Left cardiac atrium (tissue), 4 donors: ENCODE data around the gene ARSG. TPM values are rescaled to one million over a fixed set of nuclear protein-coding genes. Genes with fewer than 3 reads are reported as not detected.

ENCODE experiments used
- ATAC-seq, 2 donors: fragments of 200-7000 bp; cut with Tn5 transposase; one replicate each; pipeline ENCODE4 v1.9.1; 2020; ENCODE audit warnings: mild to moderate bottlenecking in 2 of 2, moderate library complexity in 2 of 2
- DNase-seq: peaks from one replicate; pipeline ENCODE4 v3.0.0-alpha.2; 2020
- intact Hi-C, 2 donors: fragments of 100-400 bp; cut with DNase I; formaldehyde crosslinking; loops; one replicate each; pipeline versions ENCODE4 v1.14.1 to v1.15.1; 2022 to 2023
- total RNA-seq, 2 donors: library from RNA; stranded (reverse); fragmentation: NEBNext Ultra II Directional; extraction: Animal tissue kit (Norgen Biotek cat#: 25700); gene quantifications; one replicate each; pipeline ENCODE4 v1.2.1, GENCODE V29; 2021
- donor health status: DM: no; HTN: yes; CAD: no.
- donor health status: DM: no; HTN: yes; CAD: no; lungs with severe emphysema.
- donor health status: DM: yes; HTN: yes; CAD: no.
- donor health status: Dilated cardiomyopathy.

ARSG gene
- total RNA-seq, 2 donors from 2014 or later, result 5.9 to 6.9 TPM

- intact Hi-C loops, result no loop called here
Measured at GRCh38 chr17:68452724-68453290, 161.5 kb downstream of the ARSG start.

GRCh38 chr17:68453991-68454665, 162.8 kb downstream of the ARSG start:
- DNase-seq (no peak), ATAC-seq (no peak)
- intact Hi-C loops, result no loop called here

More at GRCh38 chr17:68452724-68453290, 161.5 kb downstream of the ARSG start:
- DNase-seq (no peak), ATAC-seq (no peak)

DNA sequence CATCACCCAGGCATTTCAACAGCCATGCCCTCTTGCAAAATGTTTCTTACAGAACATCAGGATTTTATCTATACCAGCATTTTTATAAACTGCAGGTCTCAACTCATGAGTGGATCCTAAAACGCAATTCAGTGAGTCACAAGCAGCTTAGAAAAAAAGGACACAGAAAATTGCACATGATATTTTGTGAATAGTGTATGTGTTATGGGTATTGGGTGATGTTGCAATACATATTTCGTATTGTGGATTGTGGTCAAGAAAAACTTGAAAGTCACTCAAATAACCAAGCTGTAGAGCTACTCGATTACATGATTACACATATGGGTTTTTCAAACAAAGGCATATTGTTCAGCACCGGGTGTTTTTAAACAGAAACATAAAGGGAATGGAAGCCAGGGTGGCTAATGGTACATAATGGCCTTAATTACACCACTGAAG, 164.6 kb downstream of the ARSG start:
- DNase-seq, result no peak
- no peak for ATAC-seq

GRCh38 chr17:68456339-68457167, 165.3 kb downstream of the ARSG start:
- ATAC-seq (peak; percentile 76 to 83), DNase-seq (peak; percentile 85)
- intact Hi-C loops, result no loop called here

More for the DNA sequence above, 164.6 kb downstream of the ARSG start:
- intact Hi-C loops, result no loop called here

DNA sequence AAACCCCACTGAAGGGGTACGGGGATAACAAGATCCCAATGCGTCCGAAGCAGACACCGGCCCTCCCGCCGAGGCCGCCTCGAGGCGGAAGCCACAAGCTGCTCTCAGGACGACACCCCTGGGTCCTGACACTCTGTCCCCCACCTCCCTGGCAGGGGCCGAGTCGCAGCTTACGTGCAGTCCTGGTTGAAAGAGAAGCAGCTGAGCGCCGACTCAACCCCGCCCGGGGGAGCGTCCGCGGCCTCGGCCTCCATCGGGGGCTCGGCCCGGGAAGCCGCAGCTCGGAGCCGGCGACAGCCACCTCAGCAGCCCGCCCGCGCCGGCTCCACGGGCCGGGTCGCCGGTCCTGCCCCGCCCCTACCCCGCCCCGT, 165.9 kb downstream of the ARSG start, which contains the start of gene WIPI1:
WIPI1 (minus strand) TSS at position 329 of the 371 bp plus-strand sequence; CDS start at position 254, 75 bp downstream.
- no peak for DNase-seq
- ATAC-seq, result no peak
- intact Hi-C loops, result no loop called here

- intact Hi-C loops, result no loop called here
- peak; percentile 99 for DNase-seq
- ATAC-seq, result peak; percentile 91 to 92
Measured at GRCh38 chr17:68457539-68458259, 166.4 kb downstream of the ARSG start.

DNA sequence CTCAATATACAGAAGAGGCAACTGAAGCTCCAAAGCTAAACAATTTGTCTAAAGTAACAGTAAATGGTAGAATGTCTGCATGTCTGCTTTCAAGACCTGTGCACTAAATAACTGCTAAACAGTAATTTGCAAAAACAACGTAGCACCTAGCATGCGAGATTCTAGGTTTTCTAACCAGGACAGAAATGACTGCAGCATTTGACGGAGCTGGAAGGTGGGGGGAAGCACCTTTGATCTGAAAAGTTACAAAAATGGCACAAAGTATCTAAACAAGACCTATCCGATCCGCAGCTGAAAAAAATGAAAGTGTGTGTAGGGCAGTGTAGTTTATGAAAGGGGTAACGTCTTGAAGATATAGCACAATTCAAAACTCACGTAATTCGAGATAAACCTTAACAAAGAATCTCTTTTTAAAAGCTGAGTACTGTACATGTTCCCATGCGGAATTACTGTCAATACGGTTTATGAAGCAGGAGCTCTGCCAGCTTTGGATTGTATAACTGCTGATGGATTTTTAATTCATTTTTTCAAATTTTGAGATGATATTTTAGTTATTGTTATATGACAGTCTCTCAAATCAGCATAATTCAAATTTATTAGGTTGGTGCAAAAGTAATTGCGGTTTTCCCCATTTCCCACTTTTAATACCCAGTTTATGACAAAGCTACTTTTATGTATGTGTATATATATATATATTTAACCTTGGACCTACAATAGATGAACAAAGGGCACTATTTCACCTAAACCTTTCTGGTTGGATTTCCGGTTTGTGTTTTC, 167.2 kb downstream of the ARSG start:
- intact Hi-C loops, result no loop called here
- no peak for ATAC-seq
- no peak for DNase-seq

GRCh38 chr17:68459037-68459639, 167.8 kb downstream of the ARSG start:
- intact Hi-C loops, result no loop called here
- DNase-seq (no peak), ATAC-seq (no peak)

DNA sequence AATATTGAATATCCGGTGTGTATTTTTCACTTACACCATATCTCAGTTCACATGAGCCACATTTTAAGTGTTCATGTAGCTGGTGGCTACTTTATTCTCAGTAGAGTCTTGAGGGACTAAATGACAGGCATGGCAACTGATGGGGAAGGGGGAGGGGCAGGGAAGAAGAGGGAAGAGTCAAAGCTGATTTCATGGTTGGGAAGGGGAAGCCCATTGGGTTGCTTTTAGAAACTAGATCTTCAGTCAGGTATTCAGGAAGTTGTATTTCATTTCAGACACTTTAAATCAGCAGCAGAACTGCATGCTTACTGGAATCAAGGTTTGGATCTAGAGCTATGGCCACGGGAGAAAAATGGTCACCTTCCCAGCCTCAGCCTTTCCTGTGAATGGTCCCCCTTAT, 168.9 kb downstream of the ARSG start:
- intact Hi-C loops, result loop anchor here in 1 of 2 donors (10.0 kb wide), 2 partner anchors 285 to 495 kb away; no protein-coding TSS in a partner anchor
- DNase-seq (no peak), ATAC-seq (no peak)

DNA sequence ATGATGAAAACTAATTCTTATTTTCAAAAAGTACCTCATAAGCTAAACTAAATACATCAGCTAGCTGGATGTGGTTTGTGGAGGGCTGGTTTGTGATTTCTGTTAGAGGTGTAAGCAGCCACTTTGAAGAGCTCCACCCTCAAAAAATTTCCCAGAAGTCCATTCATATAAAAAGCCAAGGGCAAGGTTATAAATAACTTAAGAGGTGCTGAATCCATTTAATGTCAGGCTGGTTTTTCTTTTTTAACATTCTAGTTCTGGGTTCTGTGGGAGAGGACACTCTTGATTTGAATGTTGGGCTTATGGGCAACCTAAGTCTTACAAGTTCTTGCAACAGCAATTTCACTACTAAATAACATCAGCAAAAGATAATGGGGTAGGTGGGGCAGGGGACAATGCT, 169.4 kb downstream of the ARSG start:
- DNase-seq, result no peak
- no peak for ATAC-seq
- intact Hi-C loops, result loop anchor here in 1 of 2 donors (10.0 kb wide), 2 partner anchors 286 to 496 kb away; no protein-coding TSS in a partner anchor

DNA sequence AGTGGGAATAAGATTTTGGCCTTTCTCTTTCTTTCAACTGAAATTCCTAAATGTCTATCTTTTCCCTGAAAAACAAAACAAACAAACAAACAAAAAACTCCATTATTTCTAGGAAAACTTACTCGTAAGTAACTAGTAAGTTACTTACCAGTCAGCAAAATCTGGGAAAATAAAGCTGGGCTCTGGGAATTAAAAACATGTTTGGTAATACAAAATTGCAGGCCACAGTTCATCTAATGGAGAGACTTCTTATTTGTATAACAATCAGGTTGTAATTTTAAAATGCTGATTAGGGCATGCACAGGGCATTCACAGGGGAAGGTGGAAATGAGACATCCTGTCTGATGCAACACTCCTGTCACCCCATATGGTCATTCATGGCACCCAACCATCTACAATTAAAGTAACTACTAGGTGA, 169.8 kb downstream of the ARSG start:
- ATAC-seq, result no peak
- intact Hi-C loops, result loop anchor here in 1 of 2 donors (10.0 kb wide), 2 partner anchors 286 to 496 kb away; no protein-coding TSS in a partner anchor
- DNase-seq, result no peak

GRCh38 chr17:68461589-68461988, 170.3 kb downstream of the ARSG start:
- peak; percentile 58 for DNase-seq
- ATAC-seq, result no peak

GRCh38 chr17:68462381-68463210, 171.3 kb downstream of the ARSG start:
- DNase-seq, result peak; percentile 74
- intact Hi-C loops, result loop anchor here in 1 of 2 donors (2.0 to 10.0 kb wide), 3 partner anchors 200 to 498 kb away; no protein-coding TSS in a partner anchor
- peak; percentile 83 for ATAC-seq

More at GRCh38 chr17:68461589-68461988, 170.3 kb downstream of the ARSG start:
- intact Hi-C loops, result loop anchor here in 1 of 2 donors (10.0 kb wide), 2 partner anchors 287 to 497 kb away; no protein-coding TSS in a partner anchor

GRCh38 chr17:68463211-68464019, 172.1 kb downstream of the ARSG start:
- DNase-seq (no peak), ATAC-seq (no peak)
- intact Hi-C loops, result loop anchor here in 1 of 2 donors (2.0 to 10.0 kb wide), 3 partner anchors 201 to 499 kb away; no protein-coding TSS in a partner anchor

DNA sequence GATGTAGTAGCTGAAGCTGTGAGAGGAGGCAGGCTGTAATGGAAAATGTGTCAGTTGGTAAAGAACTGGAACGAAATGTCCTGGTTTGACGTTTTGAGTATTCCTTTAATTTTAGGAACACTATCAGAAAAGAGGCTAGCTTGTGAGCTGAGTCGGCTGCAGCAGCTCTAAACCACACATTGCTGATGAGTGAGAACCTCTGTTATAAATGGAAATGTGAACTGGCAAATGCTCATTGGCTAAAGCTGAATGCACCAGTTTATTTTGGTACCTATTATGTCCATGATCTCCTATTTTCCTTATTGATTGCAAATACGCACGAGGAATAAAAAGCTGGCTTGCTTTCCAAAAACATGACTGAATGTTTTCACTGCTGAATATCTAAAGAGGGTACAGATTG, 177.0 kb downstream of the ARSG start:
- ATAC-seq, result peak; percentile 75 to 84
- intact Hi-C loops, result loop anchor here (5.0 to 10.0 kb wide), 3 partner anchors 44 to 504 kb away; partner anchors contain the start of gene PRKAR1A (in 1 of the 2)
- DNase-seq, result no peak

DNA sequence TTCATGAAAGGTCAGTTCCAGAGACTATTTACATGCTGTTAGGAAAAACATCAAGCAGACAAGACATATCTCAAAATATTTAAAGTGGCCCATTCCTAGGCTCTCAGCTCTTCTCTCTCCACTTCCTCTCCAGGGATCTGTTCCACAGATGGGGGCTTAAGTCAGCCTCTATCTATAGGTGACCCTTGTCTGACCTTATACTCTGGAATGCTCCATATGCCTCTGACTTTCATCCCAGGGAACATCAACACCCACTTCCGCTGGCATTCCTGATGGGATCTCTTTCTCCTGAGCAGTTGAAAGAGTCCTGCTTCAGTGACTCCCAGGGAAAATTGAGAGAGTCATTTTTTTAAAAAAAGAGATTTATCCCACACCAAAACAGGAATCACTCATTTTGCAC, 177.5 kb downstream of the ARSG start:
- ATAC-seq (peak in 1 of 2 donors; percentile 17), DNase-seq (no peak)
- intact Hi-C loops, result loop anchor here (5.0 to 10.0 kb wide), 3 partner anchors 44 to 504 kb away; partner anchors contain the start of gene PRKAR1A (in 1 of the 2)
